Suprapubic skin (tissue), 4 donors: ENCODE measurements around the gene ZNF575.

Experiments used
- EP300 ChIP-seq: sonication (generic); formaldehyde crosslinking; IDR thresholded peaks from one replicate; pipeline ENCODE4 v1.6.1; 2017; ENCODE audit warnings: antibody characterized with exemption
- POLR2A ChIP-seq, 2 donors: fragments of 450-650 bp; IDR thresholded peaks; one replicate each; pipeline ENCODE4 v1.6.1; 2017; ENCODE audit warnings: antibody characterized with exemption in 2 of 2, mild to moderate bottlenecking in 2 of 2, moderate library complexity in 2 of 2
- POLR2AphosphoS5 ChIP-seq, 3 donors: sonication (generic); formaldehyde crosslinking; IDR thresholded peaks; one replicate each; pipeline ENCODE4 v1.6.1; 2017; ENCODE audit warnings: antibody characterized with exemption in 3 of 3
- TF ChIP-seq, protein P1 (sequence below), 2 donors: fragments of 200-600 bp in 1 of 2; fragments of 450-650 bp in 1 of 2; sonication (generic) in 1 of 2; IDR thresholded peaks; one replicate each; pipeline ENCODE4 v1.5.1; 2016 to 2019; ENCODE audit warnings: antibody characterized with exemption in 2 of 2, mild to moderate bottlenecking in 1 of 2, moderate library complexity in 1 of 2

DNA sequence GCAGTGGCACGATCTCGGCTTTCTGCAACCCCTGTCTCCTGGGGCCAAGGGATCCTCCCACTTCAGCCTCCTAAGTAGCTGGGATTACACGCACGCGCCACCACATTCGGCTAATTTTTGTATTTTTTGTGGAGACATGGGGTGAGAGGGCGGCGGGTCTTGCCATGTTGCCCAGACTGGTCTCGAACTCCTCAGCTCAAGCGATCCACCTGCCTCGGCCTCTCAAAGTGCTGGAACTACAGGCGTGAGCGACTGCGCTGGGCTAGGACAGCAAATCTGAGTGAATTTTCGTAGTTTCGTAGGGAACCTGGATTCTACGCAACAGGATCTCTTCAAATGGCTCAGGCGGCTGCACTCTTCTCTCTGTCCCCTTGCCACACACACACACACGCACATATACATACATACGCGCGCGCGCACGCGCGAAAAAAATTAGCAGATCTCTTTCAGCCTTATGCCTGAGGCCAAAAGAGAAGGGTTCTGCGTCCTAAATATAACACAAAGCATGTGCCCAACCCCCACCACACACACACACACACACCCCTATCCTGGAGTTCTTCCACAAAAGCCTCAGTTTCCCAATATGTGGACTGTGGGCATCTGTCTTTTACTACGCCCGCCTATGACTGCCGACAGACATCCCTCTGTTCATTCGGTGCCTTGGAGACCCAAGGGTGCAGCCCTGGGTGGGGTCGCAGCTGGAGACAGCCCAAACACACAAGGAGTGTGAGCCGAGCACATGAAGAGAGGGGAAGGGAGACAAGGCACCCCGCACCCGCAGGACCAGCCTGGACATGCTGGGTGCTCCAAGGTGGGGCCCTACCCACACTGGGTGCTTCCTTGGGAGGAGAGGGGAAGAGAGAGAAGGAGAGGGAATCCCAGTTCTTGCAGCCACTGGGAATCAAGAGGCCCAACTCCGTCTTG lies 43.2 kb downstream of the ZNF575 start:
- TF ChIP-seq, protein P1, sequence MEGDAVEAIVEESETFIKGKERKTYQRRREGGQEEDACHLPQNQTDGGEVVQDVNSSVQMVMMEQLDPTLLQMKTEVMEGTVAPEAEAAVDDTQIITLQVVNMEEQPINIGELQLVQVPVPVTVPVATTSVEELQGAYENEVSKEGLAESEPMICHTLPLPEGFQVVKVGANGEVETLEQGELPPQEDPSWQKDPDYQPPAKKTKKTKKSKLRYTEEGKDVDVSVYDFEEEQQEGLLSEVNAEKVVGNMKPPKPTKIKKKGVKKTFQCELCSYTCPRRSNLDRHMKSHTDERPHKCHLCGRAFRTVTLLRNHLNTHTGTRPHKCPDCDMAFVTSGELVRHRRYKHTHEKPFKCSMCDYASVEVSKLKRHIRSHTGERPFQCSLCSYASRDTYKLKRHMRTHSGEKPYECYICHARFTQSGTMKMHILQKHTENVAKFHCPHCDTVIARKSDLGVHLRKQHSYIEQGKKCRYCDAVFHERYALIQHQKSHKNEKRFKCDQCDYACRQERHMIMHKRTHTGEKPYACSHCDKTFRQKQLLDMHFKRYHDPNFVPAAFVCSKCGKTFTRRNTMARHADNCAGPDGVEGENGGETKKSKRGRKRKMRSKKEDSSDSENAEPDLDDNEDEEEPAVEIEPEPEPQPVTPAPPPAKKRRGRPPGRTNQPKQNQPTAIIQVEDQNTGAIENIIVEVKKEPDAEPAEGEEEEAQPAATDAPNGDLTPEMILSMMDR (IDR thresholded peaks at IDR 0.05): no peak
- TF ChIP-seq POLR2A (IDR thresholded peaks at IDR 0.05): no peak
- TF ChIP-seq POLR2AphosphoS5 (IDR thresholded peaks at IDR 0.05): no peak
- no peak for TF ChIP-seq EP300
